Gastroesophageal sphincter (tissue), 3 donors: Measurements from ENCODE around the gene MYCT1.

Source experiments
- EP300 ChIP-seq: sonication (generic); formaldehyde crosslinking; IDR thresholded peaks from one replicate; pipeline ENCODE4 v1.6.1; 2017; ENCODE audit warnings: antibody characterized with exemption, mild to moderate bottlenecking
- POLR2A ChIP-seq, 2 donors: fragments of 450-650 bp; IDR thresholded peaks; one replicate each; pipeline ENCODE4 v1.6.1; 2017; ENCODE audit warnings: antibody characterized with exemption in 2 of 2, mild to moderate bottlenecking in 2 of 2, moderate library complexity in 1 of 2
- POLR2AphosphoS5 ChIP-seq: sonication (generic); formaldehyde crosslinking; IDR thresholded peaks from one replicate; pipeline ENCODE4 v1.6.1; 2017; ENCODE audit warnings: antibody characterized with exemption
- TF ChIP-seq, protein P1 (sequence below), 4 experiments: fragments of 200-600 bp in 2 of 4; fragments of 450-650 bp in 2 of 4; sonication (generic) in 1 of 4; IDR thresholded peaks; one replicate each; pipeline ENCODE4 v1.5.1; 2017 to 2019; ENCODE audit warnings: antibody characterized with exemption in 4 of 4, mild to moderate bottlenecking in 2 of 4, moderate library complexity in 2 of 4

DNA sequence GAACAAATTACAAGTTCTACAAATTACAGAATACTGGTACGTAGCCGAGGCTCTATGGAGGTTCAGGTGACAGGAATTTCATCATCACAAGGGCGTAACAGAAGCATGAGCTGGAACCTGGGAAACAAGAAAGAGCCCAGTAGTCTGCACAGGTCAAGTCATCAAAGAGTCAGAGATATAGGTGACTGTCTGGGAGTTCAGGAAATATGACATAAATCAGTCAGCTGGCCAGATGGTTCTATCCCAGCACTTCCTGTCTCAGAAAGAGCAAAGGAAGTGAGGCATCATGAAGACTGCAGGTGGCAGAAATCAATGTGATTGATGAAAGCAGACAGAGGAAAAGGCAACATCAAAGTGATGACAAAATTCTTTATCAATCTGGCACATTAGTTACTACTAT is 23.3 kb downstream of the MYCT1 start:
- TF ChIP-seq, protein P1, sequence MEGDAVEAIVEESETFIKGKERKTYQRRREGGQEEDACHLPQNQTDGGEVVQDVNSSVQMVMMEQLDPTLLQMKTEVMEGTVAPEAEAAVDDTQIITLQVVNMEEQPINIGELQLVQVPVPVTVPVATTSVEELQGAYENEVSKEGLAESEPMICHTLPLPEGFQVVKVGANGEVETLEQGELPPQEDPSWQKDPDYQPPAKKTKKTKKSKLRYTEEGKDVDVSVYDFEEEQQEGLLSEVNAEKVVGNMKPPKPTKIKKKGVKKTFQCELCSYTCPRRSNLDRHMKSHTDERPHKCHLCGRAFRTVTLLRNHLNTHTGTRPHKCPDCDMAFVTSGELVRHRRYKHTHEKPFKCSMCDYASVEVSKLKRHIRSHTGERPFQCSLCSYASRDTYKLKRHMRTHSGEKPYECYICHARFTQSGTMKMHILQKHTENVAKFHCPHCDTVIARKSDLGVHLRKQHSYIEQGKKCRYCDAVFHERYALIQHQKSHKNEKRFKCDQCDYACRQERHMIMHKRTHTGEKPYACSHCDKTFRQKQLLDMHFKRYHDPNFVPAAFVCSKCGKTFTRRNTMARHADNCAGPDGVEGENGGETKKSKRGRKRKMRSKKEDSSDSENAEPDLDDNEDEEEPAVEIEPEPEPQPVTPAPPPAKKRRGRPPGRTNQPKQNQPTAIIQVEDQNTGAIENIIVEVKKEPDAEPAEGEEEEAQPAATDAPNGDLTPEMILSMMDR (IDR thresholded peaks at IDR 0.05) = no peak
- TF ChIP-seq POLR2AphosphoS5 (no peak), POLR2A (IDR thresholded peaks at IDR 0.05) (no peak), EP300 (no peak)
